Stomach smooth muscle (tissue), 2 donors: ENCODE measurements around the gene RPL22.

Source experiments
- H3K27ac ChIP-seq: one replicate; pipeline ENCODE4 v1.7.0; 2013; ENCODE audit warnings: mild to moderate bottlenecking, low read length, inconsistent platforms
- H3K27me3 ChIP-seq, 2 donors: one replicate each; pipeline ENCODE4 v1.7.0; 2013; ENCODE audit warnings: low read length in 2 of 2; ENCODE audit not compliant: insufficient read depth in 2 of 2, control insufficient read depth in 1 of 2
- H3K36me3 ChIP-seq, 2 donors: one replicate each; pipeline ENCODE4 v1.7.0; 2013; ENCODE audit warnings: low read length in 2 of 2; ENCODE audit not compliant: control insufficient read depth in 2 of 2, insufficient read depth in 2 of 2
- H3K4me1 ChIP-seq: one replicate; pipeline ENCODE4 v1.7.0; 2013; ENCODE audit warnings: low read length; ENCODE audit not compliant: control insufficient read depth, insufficient read depth
- H3K4me3 ChIP-seq, 2 donors: one replicate each; pipeline ENCODE4 v1.7.0; 2013; ENCODE audit warnings: low read length in 2 of 2
- H3K9ac ChIP-seq, 2 donors: one replicate each; pipeline ENCODE4 v1.7.0; 2013; ENCODE audit warnings: low read length in 2 of 2, mild to moderate bottlenecking in 1 of 2
- H3K9me3 ChIP-seq, 2 donors: one replicate each; pipeline ENCODE4 v1.7.0; 2013; ENCODE audit warnings: low read length in 2 of 2; ENCODE audit not compliant: control insufficient read depth in 2 of 2
- donor health status: healthy.
- donor health status: Pancreatic carcinoma.

Gene RPL22

GRCh38 chr1:6163191-6163972 is 36.0 kb downstream of the RPL22 start:
- no peaks in the 10 kb centered on the region for H3K9me3 ChIP-seq
- H3K36me3 ChIP-seq: no peaks in the 10 kb centered on the region
- H3K9ac ChIP-seq: no peak overlapping the region
- H3K27me3 ChIP-seq: peaks cover 0 to 6% of the 10 kb centered on the region in 2 donors
- no peaks in the 10 kb centered on the region for H3K4me1 ChIP-seq
- no peak overlapping the region for H3K27ac ChIP-seq
- no peak overlapping the region for H3K4me3 ChIP-seq

- no peaks in the 10 kb centered on the region for H3K4me1 ChIP-seq
- no peak overlapping the region for H3K27ac ChIP-seq
- no peak overlapping the region for H3K4me3 ChIP-seq
- H3K9me3 ChIP-seq: no peaks in the 10 kb centered on the region
- no peak overlapping the region for H3K9ac ChIP-seq
- H3K27me3 ChIP-seq: peaks cover 0 to 6% of the 10 kb centered on the region in 2 donors
- no peaks in the 10 kb centered on the region for H3K36me3 ChIP-seq
Observed at GRCh38 chr1:6162773-6163172, 36.6 kb downstream of the RPL22 start.

- no peak overlapping the region for H3K27ac ChIP-seq
- H3K9ac ChIP-seq: no peak overlapping the region
- H3K4me1 ChIP-seq: no peaks in the 10 kb centered on the region
- no peak overlapping the region for H3K4me3 ChIP-seq
- H3K27me3 ChIP-seq: peaks cover 0 to 6% of the 10 kb centered on the region in 2 donors
- no peaks in the 10 kb centered on the region for H3K36me3 ChIP-seq
- no peaks in the 10 kb centered on the region for H3K9me3 ChIP-seq
Observed at GRCh38 chr1:6162341-6162740, 37.1 kb downstream of the RPL22 start.

DNA sequence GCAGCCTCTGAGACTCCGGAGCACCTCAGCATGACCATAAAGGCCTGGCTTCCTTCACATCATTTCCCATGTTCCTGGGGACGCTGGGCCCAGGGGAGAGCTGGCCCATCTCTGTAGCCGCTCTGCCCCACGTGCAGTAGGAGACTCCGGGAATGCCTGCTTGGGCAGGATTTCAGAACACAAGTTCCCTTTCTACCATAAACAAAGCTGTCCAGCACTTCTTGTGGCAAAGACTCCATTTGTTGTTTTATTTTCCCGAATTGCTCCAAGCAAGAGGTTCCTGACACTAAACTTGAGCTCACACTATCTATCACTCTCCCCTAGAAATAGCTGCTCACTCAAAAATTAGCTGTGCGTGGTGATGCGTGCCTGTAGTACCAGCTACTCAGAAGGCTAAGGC is 41.2 kb downstream of the RPL22 start:
- Histone ChIP-seq H3K36me3 (no peaks in the 10 kb centered on the region), H3K4me1 (no peaks in the 10 kb centered on the region), H3K9ac (no peak overlapping the region), H3K9me3 (no peaks in the 10 kb centered on the region), H3K27ac (no peak overlapping the region), H3K27me3 (peaks cover 0 to 4% of the 10 kb centered on the region in 2 donors), H3K4me3 (no peak overlapping the region)

DNA sequence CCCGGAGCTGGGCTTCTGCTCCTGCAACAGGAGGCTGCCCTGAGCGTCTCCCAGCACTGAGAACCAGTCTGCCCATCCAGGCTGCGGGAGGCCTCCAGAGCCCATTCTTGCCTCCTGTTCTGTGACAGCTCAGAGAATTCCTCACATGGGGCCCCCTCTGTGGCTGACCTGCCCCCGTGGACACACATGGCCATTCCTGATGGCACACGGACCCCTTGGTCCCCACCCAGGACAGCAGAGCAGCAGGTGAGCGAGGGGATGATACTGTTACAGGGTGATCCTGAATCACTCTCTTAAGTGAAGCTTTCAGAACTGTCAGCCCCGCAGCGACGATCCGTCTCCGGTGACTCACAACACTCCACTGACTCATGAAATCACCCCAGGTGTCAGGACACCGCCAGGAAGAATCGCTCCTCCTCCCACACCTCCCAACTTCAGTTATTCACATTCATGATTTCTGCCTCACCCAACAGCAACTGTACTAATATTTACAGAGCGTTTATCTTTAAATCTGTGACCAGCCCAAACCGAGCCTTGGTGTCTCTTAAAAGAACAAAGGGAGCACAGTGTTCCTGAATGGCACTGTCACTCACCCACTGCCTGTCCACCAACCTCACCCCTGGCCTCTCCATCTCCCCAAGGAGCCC is 41.7 kb downstream of the RPL22 start:
- Histone ChIP-seq H3K4me3 (no peak overlapping the region), H3K27ac (no peak overlapping the region), H3K4me1 (no peaks in the 10 kb centered on the region), H3K9ac (no peak overlapping the region), H3K27me3 (no peaks in the 10 kb centered on the region), H3K36me3 (no peaks in the 10 kb centered on the region), H3K9me3 (no peaks in the 10 kb centered on the region)

- Histone ChIP-seq H3K27ac (no peak overlapping the region), H3K9ac (no peak overlapping the region), H3K4me3 (no peak overlapping the region), H3K27me3 (no peaks in the 10 kb centered on the region), H3K4me1 (no peaks in the 10 kb centered on the region), H3K36me3 (no peaks in the 10 kb centered on the region), H3K9me3 (no peaks in the 10 kb centered on the region)
Observed at GRCh38 chr1:6157132-6157527, 42.3 kb downstream of the RPL22 start.

DNA sequence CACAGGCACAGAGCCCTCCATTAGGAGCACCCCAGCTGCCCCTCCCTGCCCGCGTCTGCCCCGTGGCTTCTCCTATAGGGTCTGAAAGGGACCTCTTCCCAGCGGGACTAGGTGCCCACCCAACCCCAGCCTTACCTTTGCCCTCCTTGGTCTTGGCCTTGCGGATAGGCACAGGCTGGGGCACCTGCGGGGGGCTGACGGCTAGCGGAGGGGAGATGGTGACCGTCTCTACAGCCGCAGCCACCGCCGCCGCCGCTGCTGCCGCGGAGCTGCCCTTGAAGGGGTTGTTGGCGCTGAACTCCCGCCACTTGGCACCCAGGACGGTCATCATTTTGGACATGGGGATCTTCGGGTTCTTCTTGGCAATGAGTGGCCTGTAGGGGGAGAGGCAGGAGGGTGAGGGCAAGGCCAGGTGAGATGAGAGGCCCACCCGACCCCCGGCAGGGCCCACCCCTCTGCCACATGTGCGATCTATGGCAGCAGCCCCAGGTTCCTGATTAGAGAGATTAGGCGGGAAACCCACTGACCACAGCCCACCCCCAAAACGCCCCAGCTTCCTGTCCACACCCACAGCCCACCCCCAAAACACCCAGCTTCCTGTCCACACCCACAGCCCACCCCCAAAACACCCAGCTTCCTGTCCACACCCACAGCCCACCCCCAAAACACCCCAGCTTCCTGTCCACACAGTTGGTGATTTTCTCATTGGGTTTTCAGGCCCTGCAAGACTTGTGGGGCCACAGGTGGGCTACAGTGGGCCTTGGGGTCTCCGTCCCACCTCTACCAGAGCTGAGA is 44.7 kb downstream of the RPL22 start:
- Histone ChIP-seq H3K4me1 (no peaks in the 10 kb centered on the region), H3K27me3 (no peaks in the 10 kb centered on the region), H3K9ac (no peak overlapping the region), H3K27ac (no peak overlapping the region), H3K36me3 (no peaks in the 10 kb centered on the region), H3K4me3 (no peak overlapping the region), H3K9me3 (no peaks in the 10 kb centered on the region)

- Histone ChIP-seq H3K27me3 (peaks cover 5 to 10% of the 10 kb centered on the region in 2 donors), H3K36me3 (no peaks in the 10 kb centered on the region), H3K4me1 (peaks cover 10% of the 10 kb centered on the region), H3K27ac (no peak overlapping the region), H3K9ac (no peak overlapping the region), H3K9me3 (no peaks in the 10 kb centered on the region), H3K4me3 (no peak overlapping the region)
Observed at GRCh38 chr1:6152882-6153281, 46.5 kb downstream of the RPL22 start.

GRCh38 chr1:6152181-6152580 is 47.2 kb downstream of the RPL22 start:
- Histone ChIP-seq H3K27me3 (peaks cover 8 to 17% of the 10 kb centered on the region in 2 donors), H3K36me3 (no peaks in the 10 kb centered on the region), H3K9me3 (no peaks in the 10 kb centered on the region), H3K9ac (no peak overlapping the region), H3K27ac (no peak overlapping the region), H3K4me1 (peaks cover 10% of the 10 kb centered on the region), H3K4me3 (no peak overlapping the region)

- Histone ChIP-seq H3K27ac (no peak overlapping the region), H3K9ac (no peak overlapping the region), H3K9me3 (no peaks in the 10 kb centered on the region), H3K36me3 (no peaks in the 10 kb centered on the region), H3K4me3 (no peak overlapping the region), H3K27me3 (peaks cover 10 to 17% of the 10 kb centered on the region in 2 donors), H3K4me1 (peaks cover 10% of the 10 kb centered on the region)
Observed at GRCh38 chr1:6151291-6151822, 48.0 kb downstream of the RPL22 start.
